OCI-LY3 (cell line): Measurements from ENCODE around the gene ANO8.

Experiments
- EZH2phosphoT487 ChIP-seq: fragments of 200-600 bp; shearing (Covaris generic); IDR thresholded peaks from 2 replicates; pipeline ENCODE4 v1.6.1; 2018; ENCODE audit warnings: antibody characterized with exemption, mixed run types, low read depth
- TF ChIP-seq, protein P1 (sequence below): fragments of 200-600, 300-600 bp; sonication (generic); IDR thresholded peaks from 2 replicates; pipeline ENCODE4 v1.5.1; 2014; ENCODE audit warnings: antibody characterized with exemption, low read length, low read depth

DNA sequence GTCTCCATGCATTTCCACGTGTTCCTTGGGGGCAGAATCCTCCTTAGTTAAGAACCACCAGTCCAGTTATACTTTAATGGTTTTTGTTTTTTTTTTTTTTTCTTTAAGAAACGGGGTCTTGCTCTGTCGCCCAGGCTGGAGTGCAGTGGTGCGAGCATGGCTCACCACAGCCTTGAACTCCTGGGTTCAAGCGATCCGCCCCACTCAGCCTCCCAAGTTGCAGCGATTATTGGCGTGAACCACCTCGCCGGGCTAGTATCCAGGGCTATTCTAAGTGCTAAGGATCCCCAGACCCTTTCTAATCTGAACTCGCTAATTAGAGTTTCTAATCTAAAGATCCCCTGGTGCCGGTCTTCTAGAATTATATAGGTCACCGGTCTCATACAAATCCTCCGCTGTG lies 41.0 kb downstream of the ANO8 start:
- TF ChIP-seq, protein P1, sequence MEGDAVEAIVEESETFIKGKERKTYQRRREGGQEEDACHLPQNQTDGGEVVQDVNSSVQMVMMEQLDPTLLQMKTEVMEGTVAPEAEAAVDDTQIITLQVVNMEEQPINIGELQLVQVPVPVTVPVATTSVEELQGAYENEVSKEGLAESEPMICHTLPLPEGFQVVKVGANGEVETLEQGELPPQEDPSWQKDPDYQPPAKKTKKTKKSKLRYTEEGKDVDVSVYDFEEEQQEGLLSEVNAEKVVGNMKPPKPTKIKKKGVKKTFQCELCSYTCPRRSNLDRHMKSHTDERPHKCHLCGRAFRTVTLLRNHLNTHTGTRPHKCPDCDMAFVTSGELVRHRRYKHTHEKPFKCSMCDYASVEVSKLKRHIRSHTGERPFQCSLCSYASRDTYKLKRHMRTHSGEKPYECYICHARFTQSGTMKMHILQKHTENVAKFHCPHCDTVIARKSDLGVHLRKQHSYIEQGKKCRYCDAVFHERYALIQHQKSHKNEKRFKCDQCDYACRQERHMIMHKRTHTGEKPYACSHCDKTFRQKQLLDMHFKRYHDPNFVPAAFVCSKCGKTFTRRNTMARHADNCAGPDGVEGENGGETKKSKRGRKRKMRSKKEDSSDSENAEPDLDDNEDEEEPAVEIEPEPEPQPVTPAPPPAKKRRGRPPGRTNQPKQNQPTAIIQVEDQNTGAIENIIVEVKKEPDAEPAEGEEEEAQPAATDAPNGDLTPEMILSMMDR, result no peak
- no peak for TF ChIP-seq EZH2phosphoT487
